Left ventricle myocardium inferior (tissue), 1 donor: Measurements from ENCODE around the gene PLRG1. TPM values are rescaled to one million over a fixed set of nuclear protein-coding genes. Genes with fewer than 3 reads are reported as not detected.

ENCODE experiments used
- DNase-seq: peaks from one replicate; pipeline ENCODE4 v3.0.0-alpha.2; 2020
- H3K27ac ChIP-seq: fragments of 200-600 bp; replicated peaks from 2 replicates; pipeline ENCODE4 v1.8.0; 2021
- H3K27me3 ChIP-seq: fragments of 200-600 bp; 2 replicates; pipeline ENCODE4 v1.8.0; 2021; ENCODE audit warnings: low read depth
- H3K36me3 ChIP-seq: fragments of 200-600 bp; 2 replicates; pipeline ENCODE4 v1.8.0; 2021
- H3K4me1 ChIP-seq: fragments of 200-600 bp; 2 replicates; pipeline ENCODE4 v1.8.0; 2021
- H3K4me3 ChIP-seq: fragments of 200-600 bp; 2 replicates; pipeline ENCODE4 v1.8.0; 2021; ENCODE audit warnings: mild to moderate bottlenecking, moderate library complexity
- H3K9me3 ChIP-seq: fragments of 200-600 bp; replicated peaks from 2 replicates; pipeline ENCODE4 v1.8.0; 2021
- CTCF ChIP-seq: fragments of 200-600 bp; IDR thresholded peaks from 2 replicates; pipeline ENCODE4 v1.8.0; 2021; ENCODE audit warnings: antibody characterized with exemption, mild to moderate bottlenecking, borderline replicate concordance
- intact Hi-C: fragments of 100-400 bp; cut with micrococcal nuclease; formaldehyde crosslinking; loops from one replicate; pipeline ENCODE4 v1.11.0; 2022
- total RNA-seq: library from RNA; stranded (reverse); fragmentation: NEBNext Ultra II Directional; extraction: Animal tissue kit (Norgen Biotek cat#: 25700); gene quantifications from one replicate; pipeline ENCODE4 v1.2.1, GENCODE V29; 2021
- donor health status: DM: no; HTN: yes; CAD: no; lungs with severe emphysema.

PLRG1 gene
- total RNA-seq, 1 donor from 2014 or later: 37.8 TPM

GRCh38 chr4:154527308-154527707, 22.9 kb downstream of the PLRG1 start:
- Histone ChIP-seq H3K4me3 (no peak overlapping the region), H3K36me3 (no peaks in the 10 kb centered on the region), H3K4me1 (no peaks in the 10 kb centered on the region), H3K9me3 (no peaks in the 10 kb centered on the region), H3K27ac (no peak overlapping the region), H3K27me3 (peaks cover 27% of the 10 kb centered on the region)
- intact Hi-C loops: no loop called here
- DNase-seq: no peak
- no peak for TF ChIP-seq CTCF

- intact Hi-C loops: no loop called here
- no peak for TF ChIP-seq CTCF
- Histone ChIP-seq H3K9me3 (no peaks in the 10 kb centered on the region), H3K4me1 (no peaks in the 10 kb centered on the region), H3K4me3 (no peak overlapping the region), H3K27ac (no peak overlapping the region), H3K36me3 (no peaks in the 10 kb centered on the region), H3K27me3 (peaks cover 27% of the 10 kb centered on the region)
- DNase-seq: no peak
These were observed 24.0 kb downstream of the PLRG1 start for GRCh38 chr4:154526151-154526550.

- intact Hi-C loops: no loop called here
- peaks cover 4% of the 10 kb centered on the region for H3K4me1 ChIP-seq
These were observed 28.6 kb downstream of the PLRG1 start for GRCh38 chr4:154521607-154522006.

GRCh38 chr4:154519214-154519613, 31.0 kb downstream of the PLRG1 start:
- no peak overlapping the region for H3K27ac ChIP-seq
- H3K9me3 ChIP-seq: no peaks in the 10 kb centered on the region
- intact Hi-C loops: no loop called here
- DNase-seq: no peak
- no peak for TF ChIP-seq CTCF
- peaks cover 33% of the 10 kb centered on the region for H3K27me3 ChIP-seq
- no peaks in the 10 kb centered on the region for H3K36me3 ChIP-seq
- H3K4me3 ChIP-seq: no peak overlapping the region
- peaks cover 4% of the 10 kb centered on the region for H3K4me1 ChIP-seq

More at GRCh38 chr4:154521607-154522006, 28.6 kb downstream of the PLRG1 start:
- Histone ChIP-seq H3K9me3 (no peaks in the 10 kb centered on the region), H3K27me3 (peaks cover 27% of the 10 kb centered on the region), H3K36me3 (no peaks in the 10 kb centered on the region), H3K27ac (no peak overlapping the region), H3K4me3 (no peak overlapping the region)
- no peak for TF ChIP-seq CTCF
- no peak for DNase-seq

- no peak for DNase-seq
- intact Hi-C loops: no loop called here
- H3K9me3 ChIP-seq: no peaks in the 10 kb centered on the region
- H3K27me3 ChIP-seq: peaks cover 33% of the 10 kb centered on the region
- no peak overlapping the region for H3K27ac ChIP-seq
- no peak for TF ChIP-seq CTCF
- no peaks in the 10 kb centered on the region for H3K36me3 ChIP-seq
- no peak overlapping the region for H3K4me3 ChIP-seq
- peaks cover 4% of the 10 kb centered on the region for H3K4me1 ChIP-seq
These were observed 32.6 kb downstream of the PLRG1 start for GRCh38 chr4:154517591-154517990.
